ENCODE data around the gene IBSP.

- TF ChIP-seq POLR2A (IDR thresholded peaks at IDR 0.05; ENCODE audit: low read depth, low read length) (no peak), TAF1 (IDR thresholded peaks at IDR 0.05; ENCODE audit: low read depth, low read length) (no peak), POLR2AphosphoS5 (IDR thresholded peaks at IDR 0.05; ENCODE audit: low read depth, low read length) (no peak)
Observed at GRCh38 chr4:87856816-87857215, 57.5 kb downstream of the IBSP start.

Measured in GM12891 (cell line).